Eye (tissue), 1 donor: Measurements from ENCODE around the gene TRAF2.
"Not testable (repeated sequence)": the region's sequence is repeated elsewhere in the genome, so short reads cannot be mapped to it uniquely, and the experiment has no call there.

Experiments
- DNase-seq: peaks from one replicate; pipeline ENCODE4 v3.0.0-alpha.2; 2015

Gene TRAF2

GRCh38 chr9:136885950-136886578 is at the start of gene TRAF2:
TRAF2 (plus strand) TSS chr9:136886516; CDS start chr9:136898741, 12,225 bp downstream.
- peak; percentile 99 for DNase-seq

- no peak for DNase-seq
These were observed 49.0 kb upstream of the TRAF2 start for GRCh38 chr9:136837146-136837855.

GRCh38 chr9:136837856-136838277 is 48.4 kb upstream of the TRAF2 start:
- DNase-seq: not testable (repeated sequence)

GRCh38 chr9:136838314-136839228 is 47.7 kb upstream of the TRAF2 start:
- no peak for DNase-seq

GRCh38 chr9:136839229-136840139 is 46.8 kb upstream of the TRAF2 start:
- DNase-seq: no peak

- DNase-seq: no peak
These were observed 46.0 kb upstream of the TRAF2 start for GRCh38 chr9:136840140-136840876.

GRCh38 chr9:136840877-136841645 is 45.3 kb upstream of the TRAF2 start:
- DNase-seq: peak; percentile 77

- not testable (repeated sequence) for DNase-seq
These were observed 44.5 kb upstream of the TRAF2 start for GRCh38 chr9:136841646-136842379.

- peak; percentile 93 for DNase-seq
These were observed 43.9 kb upstream of the TRAF2 start, which contains the start of gene AJM1 for GRCh38 chr9:136842380-136842948. AJM1 (plus strand) TSS chr9:136842478; CDS start chr9:136844415, 1,937 bp downstream.

- DNase-seq: not testable (repeated sequence)
These were observed 43.0 kb upstream of the TRAF2 start for GRCh38 chr9:136843159-136843800.

- peak; percentile 79 for DNase-seq
These were observed 42.2 kb upstream of the TRAF2 start for GRCh38 chr9:136843801-136844740.

- DNase-seq: no peak
These were observed 41.4 kb upstream of the TRAF2 start for GRCh38 chr9:136844761-136845464.

GRCh38 chr9:136845465-136846260 is 40.7 kb upstream of the TRAF2 start:
- no peak for DNase-seq

- DNase-seq: no peak
These were observed 39.8 kb upstream of the TRAF2 start for GRCh38 chr9:136846376-136847087.

- peak; percentile 55 for DNase-seq
These were observed 39.1 kb upstream of the TRAF2 start for GRCh38 chr9:136847088-136847825.
